Measurements from ENCODE around the gene NGB. TPM values are rescaled to one million over a fixed set of nuclear protein-coding genes. Genes with fewer than 3 reads are reported as not detected.

The NGB gene
- total and polyA plus RNA-seq, 12 donors, result 0.17 to 15.4 (median 5.2) TPM; not detected in 4

DNA sequence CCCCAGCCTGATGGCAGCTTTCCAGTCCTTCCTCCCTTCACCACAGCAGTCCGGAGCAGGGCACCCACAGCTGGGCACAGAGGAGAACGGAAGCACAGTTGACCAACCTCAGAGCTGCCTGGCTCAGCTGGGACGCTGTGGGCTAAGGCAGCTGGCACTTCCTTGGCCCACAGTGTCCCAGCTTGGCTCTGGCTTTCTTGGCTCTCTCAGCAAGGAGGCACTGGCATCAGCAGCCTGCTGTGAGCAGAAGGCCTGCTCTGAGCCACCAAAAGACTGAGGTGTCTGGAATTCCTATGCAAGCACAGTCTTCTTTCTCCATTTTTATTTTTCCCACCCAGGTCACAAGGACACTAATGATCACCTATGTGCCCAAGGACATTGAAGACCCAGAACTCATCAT is 32.6 kb downstream of the NGB start:
- H3K4me3 ChIP-seq, result no peak overlapping the region
- no peak for DNase-seq
- H3K4me1 ChIP-seq (replicated peaks in 1 of 2), result no peaks in the 10 kb centered on the region
- WGBS, 4 donors, result 80 to 100% (median 85%) methylated on average over 1 to 3 of the region's 3 CpGs
- intact Hi-C loops (cut with DNase I), result no loop called here
- no peaks in the 10 kb centered on the region for H3K9me3 ChIP-seq (replicated peaks in 1 of 3)
- TF ChIP-seq, protein P1, sequence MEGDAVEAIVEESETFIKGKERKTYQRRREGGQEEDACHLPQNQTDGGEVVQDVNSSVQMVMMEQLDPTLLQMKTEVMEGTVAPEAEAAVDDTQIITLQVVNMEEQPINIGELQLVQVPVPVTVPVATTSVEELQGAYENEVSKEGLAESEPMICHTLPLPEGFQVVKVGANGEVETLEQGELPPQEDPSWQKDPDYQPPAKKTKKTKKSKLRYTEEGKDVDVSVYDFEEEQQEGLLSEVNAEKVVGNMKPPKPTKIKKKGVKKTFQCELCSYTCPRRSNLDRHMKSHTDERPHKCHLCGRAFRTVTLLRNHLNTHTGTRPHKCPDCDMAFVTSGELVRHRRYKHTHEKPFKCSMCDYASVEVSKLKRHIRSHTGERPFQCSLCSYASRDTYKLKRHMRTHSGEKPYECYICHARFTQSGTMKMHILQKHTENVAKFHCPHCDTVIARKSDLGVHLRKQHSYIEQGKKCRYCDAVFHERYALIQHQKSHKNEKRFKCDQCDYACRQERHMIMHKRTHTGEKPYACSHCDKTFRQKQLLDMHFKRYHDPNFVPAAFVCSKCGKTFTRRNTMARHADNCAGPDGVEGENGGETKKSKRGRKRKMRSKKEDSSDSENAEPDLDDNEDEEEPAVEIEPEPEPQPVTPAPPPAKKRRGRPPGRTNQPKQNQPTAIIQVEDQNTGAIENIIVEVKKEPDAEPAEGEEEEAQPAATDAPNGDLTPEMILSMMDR (IDR thresholded peaks at IDR 0.05), result no peak
- no peak for TF ChIP-seq POLR2A (IDR thresholded peaks at IDR 0.05)
- H3K36me3 ChIP-seq (replicated peaks in 1 of 2), result no peaks in the 10 kb centered on the region
- H3K27me3 ChIP-seq, result no peaks in the 10 kb centered on the region
- H3K27ac ChIP-seq, result no peak overlapping the region

DNA sequence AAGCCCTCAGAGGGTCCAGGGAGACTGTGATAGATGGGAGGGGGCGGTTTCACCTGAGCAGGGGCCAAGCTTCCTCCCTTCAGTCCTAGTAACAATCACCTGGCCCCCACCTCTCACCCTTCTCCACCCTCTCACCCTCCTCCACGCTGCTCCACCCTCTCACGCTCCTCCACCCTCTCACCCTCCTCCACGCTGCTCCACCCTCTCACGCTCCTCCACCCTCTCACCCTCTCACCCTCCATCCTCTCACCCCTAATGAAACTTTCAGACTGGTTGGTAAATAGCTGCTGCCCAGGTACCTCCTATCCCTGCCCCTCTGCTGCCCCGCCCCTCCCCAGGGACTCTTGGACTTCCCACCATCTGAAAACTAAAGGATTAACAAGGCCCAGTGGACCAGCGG is 34.2 kb downstream of the NGB start:
- no peak overlapping the region for H3K27ac ChIP-seq
- no peaks in the 10 kb centered on the region for H3K27me3 ChIP-seq
- no peak for TF ChIP-seq POLR2A (IDR thresholded peaks at IDR 0.05)
- TF ChIP-seq, protein P1 (IDR thresholded peaks at IDR 0.05), result no peak
- intact Hi-C loops (cut with DNase I), result no loop called here
- no peaks in the 10 kb centered on the region for H3K4me1 ChIP-seq (replicated peaks in 1 of 2)
- H3K9me3 ChIP-seq (replicated peaks in 1 of 3), result no peaks in the 10 kb centered on the region
- 69 to 88% (median 86%) methylated on average over 7 of the region's 7 CpGs for WGBS, 4 donors
- DNase-seq, result no peak
- H3K36me3 ChIP-seq (replicated peaks in 1 of 2), result no peaks in the 10 kb centered on the region
- no peak overlapping the region for H3K4me3 ChIP-seq

DNA sequence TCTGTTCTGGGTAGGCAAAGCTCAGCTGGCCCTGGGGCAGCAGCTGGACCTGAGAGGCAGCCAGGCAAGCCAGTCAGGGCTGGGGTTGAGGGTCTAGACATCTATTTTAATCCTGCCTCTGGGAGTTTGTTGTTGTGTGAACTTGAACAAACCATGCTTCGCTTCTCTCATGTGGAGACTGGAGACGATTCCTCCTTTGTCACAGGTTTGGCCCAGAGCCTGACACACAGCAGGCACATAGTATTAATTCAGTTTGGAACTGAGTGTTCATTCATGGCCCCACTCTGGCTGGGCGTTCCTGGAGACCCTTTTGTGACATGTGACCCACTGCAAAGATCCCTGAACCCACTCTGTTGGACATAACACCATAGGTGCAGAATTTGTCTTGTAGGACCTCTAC is 39.3 kb downstream of the NGB start:
- intact Hi-C loops (cut with DNase I), result no loop called here

DNA sequence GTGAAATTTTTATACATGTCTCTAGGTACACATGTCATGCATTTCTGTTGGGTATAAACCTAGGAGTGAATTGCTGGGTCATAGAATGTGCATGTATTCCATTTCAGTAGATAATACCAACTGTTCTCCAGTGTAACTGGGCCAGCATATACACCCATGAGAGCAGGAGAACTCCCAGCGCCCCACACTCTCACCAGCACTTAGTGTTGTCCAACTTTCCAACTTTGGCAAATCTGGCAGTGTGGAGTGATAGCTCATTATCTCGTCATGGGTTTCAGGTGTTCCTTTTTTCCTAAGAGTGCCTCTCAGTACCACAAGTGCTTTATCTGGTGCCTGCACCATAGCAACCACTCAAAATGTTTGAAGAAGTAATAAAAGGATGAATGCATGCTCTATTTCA is 40.1 kb downstream of the NGB start:
- no peaks in the 10 kb centered on the region for H3K4me1 ChIP-seq (replicated peaks in 1 of 2)
- intact Hi-C loops (cut with DNase I), result no loop called here
- H3K9me3 ChIP-seq (replicated peaks in 1 of 3), result no peaks in the 10 kb centered on the region
- H3K27me3 ChIP-seq, result no peaks in the 10 kb centered on the region
- WGBS, 4 donors, result 64 to 96% (median 90%) methylated on average over 2 of the region's 2 CpGs
- no peaks in the 10 kb centered on the region for H3K36me3 ChIP-seq (replicated peaks in 1 of 2)
- no peak overlapping the region for H3K4me3 ChIP-seq
- DNase-seq, result no peak
- TF ChIP-seq, protein P1 (IDR thresholded peaks at IDR 0.05), result no peak
- TF ChIP-seq POLR2A (IDR thresholded peaks at IDR 0.05), result no peak
- no peak overlapping the region for H3K27ac ChIP-seq

More for the DNA sequence above, 39.3 kb downstream of the NGB start:
- H3K36me3 ChIP-seq (replicated peaks in 1 of 2), result no peaks in the 10 kb centered on the region
- H3K9me3 ChIP-seq (replicated peaks in 1 of 3), result no peaks in the 10 kb centered on the region
- no peak for TF ChIP-seq POLR2A (IDR thresholded peaks at IDR 0.05)
- TF ChIP-seq, protein P1 (IDR thresholded peaks at IDR 0.05), result no peak
- H3K4me1 ChIP-seq (replicated peaks in 1 of 2), result no peaks in the 10 kb centered on the region
- no peak for DNase-seq
- WGBS, 4 donors, result 70 to 86% (median 81%) methylated on average over 3 of the region's 3 CpGs
- no peak overlapping the region for H3K4me3 ChIP-seq
- no peak overlapping the region for H3K27ac ChIP-seq
- no peaks in the 10 kb centered on the region for H3K27me3 ChIP-seq
